Activated naive CD8-positive, alpha-beta T cell treated with anti-CD3 and anti-CD28 coated beads for 36 hours (primary cell): ENCODE data around the gene RAD1. TPM values are rescaled to one million over a fixed set of nuclear protein-coding genes. Genes with fewer than 3 reads are reported as not detected.
A peak's percentile ranks its signal among the peaks of the same experiment; 100 is the strongest.
"Not testable (repeated sequence)": the region's sequence is repeated elsewhere in the genome, so short reads cannot be mapped to it uniquely, and the experiment has no call there.

Experiments used
- DNase-seq: peaks from one replicate; pipeline ENCODE4 v3.0.0; 2021
- H3K27ac Mint-ChIP-seq: one replicate; pipeline ENCODE4 v1.8.0; 2022; ENCODE audit warnings: mild to moderate bottlenecking, moderate library complexity, mixed read lengths
- H3K27me3 Mint-ChIP-seq: one replicate; pipeline ENCODE4 v1.8.0; 2022; ENCODE audit warnings: mild to moderate bottlenecking, mixed read lengths
- H3K36me3 Mint-ChIP-seq: one replicate; pipeline ENCODE4 v1.8.0; 2021; ENCODE audit warnings: mild to moderate bottlenecking, mixed read lengths
- H3K4me1 Mint-ChIP-seq: one replicate; pipeline ENCODE4 v1.8.0; 2021; ENCODE audit warnings: mixed read lengths
- H3K4me3 Mint-ChIP-seq: one replicate; pipeline ENCODE4 v1.8.0; 2022; ENCODE audit warnings: mild to moderate bottlenecking, moderate library complexity, mixed read lengths
- H3K9me3 Mint-ChIP-seq: one replicate; pipeline ENCODE4 v1.8.0; 2022; ENCODE audit warnings: mixed read lengths
- total RNA-seq, 2 experiments: library from RNA; stranded (reverse); gene quantifications; one replicate each; pipeline ENCODE4 v1.2.3, GENCODE V29; 2021

Gene RAD1
- total RNA-seq, 2 experiments from 2014 or later = 54.8 to 55.8 TPM

- no peaks in the 10 kb centered on the region for H3K27me3 Mint-ChIP-seq
- H3K9me3 Mint-ChIP-seq = no peaks in the 10 kb centered on the region
- no peak for DNase-seq
- H3K27ac Mint-ChIP-seq = peak overlapping the region; percentile 79
- H3K4me1 Mint-ChIP-seq = peaks cover 55% of the 10 kb centered on the region
- H3K4me3 Mint-ChIP-seq = no peak overlapping the region
- peaks cover 47% of the 10 kb centered on the region for H3K36me3 Mint-ChIP-seq
These were observed 11.1 kb upstream of the RAD1 start for GRCh38 chr5:34926318-34926888.

DNA sequence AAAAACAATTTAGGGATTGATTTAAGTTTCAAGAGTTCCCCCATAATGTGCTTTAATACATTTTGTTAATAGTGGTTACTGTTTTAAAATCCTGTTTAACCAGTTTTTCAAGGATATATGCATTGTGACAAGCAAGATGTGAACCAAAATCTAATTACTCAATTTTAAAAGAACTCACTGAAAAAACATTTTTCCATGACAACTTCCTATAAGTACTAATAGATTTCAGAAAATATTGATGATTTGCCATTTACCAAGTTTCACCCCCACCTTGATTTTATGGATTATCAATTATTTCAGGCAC, 9.1 kb upstream of the RAD1 start:
- no peaks in the 10 kb centered on the region for H3K27me3 Mint-ChIP-seq
- no peak overlapping the region for H3K4me3 Mint-ChIP-seq
- no peak for DNase-seq
- peak overlapping the region; percentile 82 for H3K27ac Mint-ChIP-seq
- H3K9me3 Mint-ChIP-seq = no peaks in the 10 kb centered on the region
- peaks cover 48% of the 10 kb centered on the region for H3K36me3 Mint-ChIP-seq
- H3K4me1 Mint-ChIP-seq = peaks cover 52% of the 10 kb centered on the region

- no peaks in the 10 kb centered on the region for H3K27me3 Mint-ChIP-seq
- peak; percentile 31 for DNase-seq
- H3K36me3 Mint-ChIP-seq = peaks cover 45% of the 10 kb centered on the region
- H3K9me3 Mint-ChIP-seq = no peaks in the 10 kb centered on the region
- peak overlapping the region; percentile 84 for H3K27ac Mint-ChIP-seq
- H3K4me1 Mint-ChIP-seq = peaks cover 48% of the 10 kb centered on the region
- peak overlapping the region; percentile 55 for H3K4me3 Mint-ChIP-seq
These were observed 8.6 kb upstream of the RAD1 start for GRCh38 chr5:34923694-34924461.

DNA sequence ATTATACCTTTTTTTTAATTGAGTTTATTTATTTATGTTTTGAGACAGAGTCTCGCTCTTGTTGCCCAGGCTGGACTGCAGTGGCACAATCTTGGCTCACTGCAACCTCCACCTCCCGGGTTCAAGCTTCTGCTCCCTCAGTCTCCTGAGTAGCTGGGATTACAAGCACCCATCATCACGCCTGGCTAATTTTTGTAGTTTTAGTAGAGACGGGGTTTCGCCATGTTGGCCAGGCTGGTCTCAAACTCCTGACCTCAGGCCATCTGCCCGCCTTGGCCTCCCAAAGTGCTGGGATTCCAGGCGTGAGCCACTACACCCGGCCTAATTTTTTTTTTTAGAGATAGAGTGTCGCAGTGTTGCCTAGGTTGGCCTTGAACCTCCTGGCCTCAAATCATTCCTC, 8.0 kb upstream of the RAD1 start:
- not testable (repeated sequence) for H3K9me3 Mint-ChIP-seq, DNase-seq, H3K27me3 Mint-ChIP-seq
- H3K4me1 Mint-ChIP-seq = peaks cover 48% of the 10 kb centered on the region
- peaks cover 46% of the 10 kb centered on the region for H3K36me3 Mint-ChIP-seq
- peak overlapping the region; percentile 25 for H3K4me3 Mint-ChIP-seq
- peak overlapping the region; percentile 84 for H3K27ac Mint-ChIP-seq

DNA sequence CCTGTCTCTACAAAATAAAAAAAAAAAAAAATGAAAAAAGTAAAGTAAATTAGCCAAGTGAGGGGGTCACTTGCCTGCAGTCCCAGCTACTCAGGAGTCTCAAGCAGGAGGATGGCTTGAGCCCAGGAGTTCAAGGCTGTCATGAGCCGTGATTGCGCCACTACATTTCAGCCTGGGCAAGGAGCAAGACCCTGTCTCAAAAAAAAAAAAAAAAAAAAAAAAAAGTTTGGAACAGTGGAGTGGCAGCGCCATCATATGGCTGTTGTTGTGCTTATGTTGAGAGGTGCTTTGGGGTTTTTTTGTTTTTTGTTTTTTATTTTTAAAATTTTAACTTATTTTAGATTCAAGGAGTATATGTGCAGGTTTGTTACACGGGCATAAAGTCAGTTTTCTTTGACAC, 3.8 kb upstream of the RAD1 start:
- no peak overlapping the region for H3K4me3 Mint-ChIP-seq
- no peaks in the 10 kb centered on the region for H3K9me3 Mint-ChIP-seq
- peak overlapping the region; percentile 34 for H3K27ac Mint-ChIP-seq
- H3K4me1 Mint-ChIP-seq = peaks cover 44% of the 10 kb centered on the region
- peaks cover 48% of the 10 kb centered on the region for H3K36me3 Mint-ChIP-seq
- H3K27me3 Mint-ChIP-seq = no peaks in the 10 kb centered on the region
- no peak for DNase-seq

DNA sequence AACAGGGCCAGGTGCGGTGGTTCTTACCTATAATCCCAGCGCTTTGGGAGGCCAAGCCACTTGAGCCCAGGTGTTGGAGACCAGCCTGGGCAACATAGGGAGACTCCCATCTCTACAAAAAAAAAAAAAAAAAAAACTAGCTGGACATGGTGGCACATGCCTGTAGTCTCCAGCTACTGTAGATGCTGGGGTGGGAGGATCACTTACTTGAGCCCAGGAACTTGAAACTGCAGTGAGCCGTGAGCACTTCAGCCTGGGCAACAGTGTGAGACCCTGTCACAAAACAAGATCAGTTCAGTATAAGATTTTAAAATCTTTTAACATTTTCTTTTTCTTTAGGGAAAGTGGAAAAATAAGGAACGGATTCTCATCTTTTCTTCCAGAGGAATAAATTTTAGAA, 2.7 kb upstream of the RAD1 start:
- H3K27me3 Mint-ChIP-seq = no peaks in the 10 kb centered on the region
- no peak overlapping the region for H3K4me3 Mint-ChIP-seq
- H3K36me3 Mint-ChIP-seq = peaks cover 46% of the 10 kb centered on the region
- DNase-seq = no peak
- no peak overlapping the region for H3K27ac Mint-ChIP-seq
- H3K9me3 Mint-ChIP-seq = no peaks in the 10 kb centered on the region
- peaks cover 40% of the 10 kb centered on the region for H3K4me1 Mint-ChIP-seq

DNA sequence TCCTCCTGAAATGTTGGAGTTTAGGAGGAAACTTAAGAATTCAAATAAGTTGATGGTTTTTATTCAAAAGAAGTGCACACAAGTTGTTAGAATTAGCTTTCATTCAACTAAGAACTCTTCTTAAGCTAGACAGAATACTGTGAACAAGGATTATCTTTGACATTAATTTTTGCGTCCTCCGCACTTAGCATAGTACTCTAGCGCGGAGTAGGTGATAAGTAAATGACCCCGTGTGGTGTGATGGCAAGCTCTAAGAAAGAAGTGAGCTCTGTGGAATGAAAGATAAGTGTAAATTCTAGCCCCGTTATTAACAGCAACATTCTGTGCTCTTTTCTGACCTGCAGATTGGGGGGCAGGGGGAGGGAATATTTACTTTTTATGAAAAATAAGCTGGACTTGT, 1.2 kb upstream of the RAD1 start:
- Mint-ChIP-seq H3K9me3 (no peaks in the 10 kb centered on the region), H3K4me3 (no peak overlapping the region), H3K36me3 (peaks cover 44% of the 10 kb centered on the region), H3K27ac (no peak overlapping the region), H3K27me3 (no peaks in the 10 kb centered on the region), H3K4me1 (peaks cover 37% of the 10 kb centered on the region)
- no peak for DNase-seq

GRCh38 chr5:34915856-34916192, 520 bp upstream of the RAD1 start:
- Mint-ChIP-seq H3K36me3 (peaks cover 46% of the 10 kb centered on the region), H3K27ac (no peak overlapping the region), H3K27me3 (no peaks in the 10 kb centered on the region), H3K4me3 (no peak overlapping the region), H3K4me1 (peaks cover 34% of the 10 kb centered on the region), H3K9me3 (no peaks in the 10 kb centered on the region)
- DNase-seq = no peak

DNA sequence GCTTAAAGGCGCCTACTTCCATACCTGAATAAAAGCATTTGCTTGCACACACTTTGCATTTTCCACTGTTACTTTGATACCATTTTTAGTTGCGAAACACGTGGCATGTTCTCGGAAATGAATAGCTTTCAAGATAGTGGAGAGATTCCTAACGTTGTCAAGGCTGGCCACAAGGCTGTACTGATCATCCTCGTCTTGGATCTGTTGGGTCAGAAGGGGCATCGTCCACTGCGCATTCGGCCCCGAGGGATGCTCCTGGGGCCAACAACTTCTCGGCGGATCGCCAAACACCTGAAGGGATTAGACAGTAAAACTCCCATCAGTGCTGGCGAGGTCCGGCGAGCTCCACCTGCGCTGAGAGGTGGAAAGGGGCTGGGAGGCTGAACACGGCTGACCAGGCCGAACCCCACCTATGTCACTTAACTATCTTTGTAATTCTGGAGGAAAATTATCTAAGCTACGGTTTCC, 599 bp downstream of the RAD1 start:
- no peaks in the 10 kb centered on the region for H3K9me3 Mint-ChIP-seq
- peaks cover 35% of the 10 kb centered on the region for H3K4me1 Mint-ChIP-seq
- H3K4me3 Mint-ChIP-seq = no peak overlapping the region
- no peak overlapping the region for H3K27ac Mint-ChIP-seq
- H3K36me3 Mint-ChIP-seq = peaks cover 48% of the 10 kb centered on the region
- DNase-seq = no peak
- H3K27me3 Mint-ChIP-seq = no peaks in the 10 kb centered on the region

- Mint-ChIP-seq H3K9me3 (no peaks in the 10 kb centered on the region), H3K4me3 (no peak overlapping the region), H3K27ac (no peak overlapping the region), H3K4me1 (peaks cover 32% of the 10 kb centered on the region), H3K27me3 (no peaks in the 10 kb centered on the region), H3K36me3 (peaks cover 57% of the 10 kb centered on the region)
- DNase-seq = no peak
These were observed 2.2 kb downstream of the RAD1 start for GRCh38 chr5:34913072-34913471.

GRCh38 chr5:34905564-34905963, 9.7 kb downstream of the RAD1 start:
- Mint-ChIP-seq H3K27me3 (no peaks in the 10 kb centered on the region), H3K4me3 (no peak overlapping the region), H3K4me1 (peaks cover 6% of the 10 kb centered on the region), H3K9me3 (no peaks in the 10 kb centered on the region), H3K36me3 (peaks cover 30% of the 10 kb centered on the region), H3K27ac (no peak overlapping the region)
- DNase-seq = no peak

- DNase-seq = no peak
- no peaks in the 10 kb centered on the region for H3K27me3 Mint-ChIP-seq
- peaks cover 17% of the 10 kb centered on the region for H3K36me3 Mint-ChIP-seq
- H3K27ac Mint-ChIP-seq = no peak overlapping the region
- no peaks in the 10 kb centered on the region for H3K4me1 Mint-ChIP-seq
- H3K9me3 Mint-ChIP-seq = no peaks in the 10 kb centered on the region
- no peak overlapping the region for H3K4me3 Mint-ChIP-seq
These were observed 12.0 kb downstream of the RAD1 start for GRCh38 chr5:34903260-34903659.

DNA sequence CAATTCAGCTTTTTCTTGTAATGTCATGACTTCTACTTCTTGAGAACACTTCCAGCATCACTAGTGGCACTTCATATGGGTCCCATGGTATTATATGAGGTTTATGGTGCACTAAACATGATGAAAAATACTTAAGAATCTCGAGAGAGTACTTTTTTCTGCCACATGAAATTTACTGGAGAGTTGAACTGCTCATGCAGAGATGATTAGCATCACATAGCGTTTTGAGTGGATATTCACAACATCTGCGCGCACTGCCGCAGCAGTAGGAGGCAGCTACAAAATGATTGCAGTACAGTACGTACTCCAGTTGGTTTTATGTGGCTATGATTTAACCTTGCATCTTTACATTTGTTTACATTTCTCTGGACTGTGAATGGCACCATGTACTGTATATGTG, 14.7 kb downstream of the RAD1 start:
- DNase-seq = no peak
- no peak overlapping the region for H3K4me3 Mint-ChIP-seq
- no peaks in the 10 kb centered on the region for H3K27me3 Mint-ChIP-seq
- H3K4me1 Mint-ChIP-seq = no peaks in the 10 kb centered on the region
- H3K27ac Mint-ChIP-seq = no peak overlapping the region
- no peaks in the 10 kb centered on the region for H3K9me3 Mint-ChIP-seq
- peaks cover 15% of the 10 kb centered on the region for H3K36me3 Mint-ChIP-seq

DNA sequence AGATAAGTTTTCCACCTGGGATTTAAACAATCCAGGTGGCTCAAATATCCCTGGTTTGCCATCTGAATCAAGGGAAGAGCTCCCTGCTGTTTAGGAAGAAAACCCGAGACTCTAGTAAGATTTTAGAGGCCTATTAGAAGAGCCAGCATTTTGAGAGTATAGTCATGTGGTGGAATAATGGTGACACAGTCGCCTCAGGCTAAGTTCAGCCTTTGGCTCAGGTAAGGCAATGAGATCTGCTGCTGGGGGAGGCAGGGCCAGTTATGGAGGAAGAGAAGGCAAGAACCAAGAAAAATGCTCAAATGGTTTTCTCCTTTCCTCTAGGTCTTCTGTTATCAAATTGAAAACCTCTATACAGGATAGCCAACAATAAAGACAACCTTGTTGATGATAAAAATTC, 16.2 kb downstream of the RAD1 start:
- Mint-ChIP-seq H3K36me3 (peaks cover 8% of the 10 kb centered on the region), H3K27me3 (no peaks in the 10 kb centered on the region), H3K27ac (no peak overlapping the region), H3K9me3 (no peaks in the 10 kb centered on the region), H3K4me3 (no peak overlapping the region), H3K4me1 (no peaks in the 10 kb centered on the region)
- DNase-seq = no peak

DNA sequence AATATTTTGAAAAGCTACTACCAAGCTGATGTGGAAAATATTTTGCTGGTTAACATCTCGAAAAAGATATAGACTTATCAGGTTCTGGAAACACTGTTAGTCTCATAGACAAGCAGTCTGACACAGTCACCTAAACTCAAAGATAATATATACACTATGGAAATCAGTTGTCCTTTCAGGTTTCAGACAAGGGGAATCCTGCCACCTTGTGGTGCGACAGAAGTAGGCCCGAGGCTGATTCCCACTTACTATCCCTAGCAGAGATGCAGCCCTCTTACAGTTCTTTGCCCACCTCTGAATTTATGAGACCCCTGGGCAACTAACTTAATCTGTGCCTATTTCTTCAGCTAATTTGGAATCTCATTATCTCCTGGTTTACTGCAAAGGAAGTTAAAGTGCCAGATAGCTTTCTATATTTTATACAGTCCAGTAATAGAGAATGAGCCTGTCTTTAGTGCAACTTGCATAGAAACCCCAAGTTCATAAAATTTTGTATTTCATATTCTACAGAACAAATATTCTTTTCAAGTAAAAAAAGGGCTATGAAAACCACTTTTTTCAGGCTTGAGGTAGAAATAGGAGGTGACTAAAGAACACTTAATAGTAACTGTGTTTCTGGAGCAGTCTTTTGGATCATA, 16.9 kb downstream of the RAD1 start:
- no peak overlapping the region for H3K27ac Mint-ChIP-seq
- no peaks in the 10 kb centered on the region for H3K4me1 Mint-ChIP-seq
- H3K36me3 Mint-ChIP-seq = peaks cover 5% of the 10 kb centered on the region
- H3K27me3 Mint-ChIP-seq = no peaks in the 10 kb centered on the region
- peak; percentile 45 for DNase-seq
- H3K4me3 Mint-ChIP-seq = no peak overlapping the region
- H3K9me3 Mint-ChIP-seq = no peaks in the 10 kb centered on the region

- Mint-ChIP-seq H3K4me3 (no peak overlapping the region), H3K4me1 (no peaks in the 10 kb centered on the region), H3K27me3 (no peaks in the 10 kb centered on the region), H3K9me3 (no peaks in the 10 kb centered on the region), H3K36me3 (peaks cover 3% of the 10 kb centered on the region), H3K27ac (no peak overlapping the region)
- no peak for DNase-seq
These were observed 17.7 kb downstream of the RAD1 start for GRCh38 chr5:34897646-34898045.
